NCI-H2081 (cell line): ENCODE measurements around the gene SULF2.

Source experiments
- DNase-seq, 2 experiments: peaks; one replicate each; lab custom pipeline; 2025; lab: John Stamatoyannopoulos, UW

The SULF2 gene

GRCh38 chr20:47737923-47738322 lies 47.4 kb downstream of the SULF2 start:
- DNase-seq = no peak

GRCh38 chr20:47736570-47737152 lies 48.6 kb downstream of the SULF2 start:
- no peak for DNase-seq

GRCh38 chr20:47735412-47736400 lies 49.6 kb downstream of the SULF2 start:
- DNase-seq = no peak

GRCh38 chr20:47734870-47735269 lies 50.4 kb downstream of the SULF2 start:
- no peak for DNase-seq

- DNase-seq = no peak
These were observed 51.4 kb downstream of the SULF2 start for GRCh38 chr20:47733892-47734291.

- no peak for DNase-seq
These were observed 54.5 kb downstream of the SULF2 start for GRCh38 chr20:47730744-47731143.

- DNase-seq = no peak
These were observed 55.8 kb downstream of the SULF2 start for GRCh38 chr20:47729472-47729871.

- no peak for DNase-seq
These were observed 57.3 kb downstream of the SULF2 start for GRCh38 chr20:47727909-47728361.

- no peak for DNase-seq
These were observed 58.0 kb downstream of the SULF2 start for GRCh38 chr20:47727170-47727880.

- no peak for DNase-seq
These were observed 58.6 kb downstream of the SULF2 start for GRCh38 chr20:47726632-47727031.

- peak; percentile 66 to 73 for DNase-seq
These were observed 59.9 kb downstream of the SULF2 start for GRCh38 chr20:47725248-47725973.

GRCh38 chr20:47724910-47725247 lies 60.4 kb downstream of the SULF2 start:
- DNase-seq = no peak

GRCh38 chr20:47724396-47724795 lies 60.9 kb downstream of the SULF2 start:
- no peak for DNase-seq

GRCh38 chr20:47723322-47723721 lies 62.0 kb downstream of the SULF2 start:
- DNase-seq = no peak

- DNase-seq = no peak
These were observed 64.4 kb downstream of the SULF2 start for GRCh38 chr20:47720636-47721427.

- no peak for DNase-seq
These were observed 65.7 kb downstream of the SULF2 start for GRCh38 chr20:47719625-47720024.

GRCh38 chr20:47719211-47719610 lies 66.1 kb downstream of the SULF2 start:
- no peak for DNase-seq

- no peak for DNase-seq
These were observed 66.9 kb downstream of the SULF2 start for GRCh38 chr20:47718398-47718797.

- DNase-seq = no peak
These were observed 67.9 kb downstream of the SULF2 start for GRCh38 chr20:47717421-47717820.

- DNase-seq = no peak
These were observed 71.3 kb downstream of the SULF2 start for GRCh38 chr20:47713878-47714450.

- no peak for DNase-seq
These were observed 72.1 kb downstream of the SULF2 start for GRCh38 chr20:47713163-47713562.
